Measurements from ENCODE around the gene CAMK2N2.

CAMK2N2 gene

DNA sequence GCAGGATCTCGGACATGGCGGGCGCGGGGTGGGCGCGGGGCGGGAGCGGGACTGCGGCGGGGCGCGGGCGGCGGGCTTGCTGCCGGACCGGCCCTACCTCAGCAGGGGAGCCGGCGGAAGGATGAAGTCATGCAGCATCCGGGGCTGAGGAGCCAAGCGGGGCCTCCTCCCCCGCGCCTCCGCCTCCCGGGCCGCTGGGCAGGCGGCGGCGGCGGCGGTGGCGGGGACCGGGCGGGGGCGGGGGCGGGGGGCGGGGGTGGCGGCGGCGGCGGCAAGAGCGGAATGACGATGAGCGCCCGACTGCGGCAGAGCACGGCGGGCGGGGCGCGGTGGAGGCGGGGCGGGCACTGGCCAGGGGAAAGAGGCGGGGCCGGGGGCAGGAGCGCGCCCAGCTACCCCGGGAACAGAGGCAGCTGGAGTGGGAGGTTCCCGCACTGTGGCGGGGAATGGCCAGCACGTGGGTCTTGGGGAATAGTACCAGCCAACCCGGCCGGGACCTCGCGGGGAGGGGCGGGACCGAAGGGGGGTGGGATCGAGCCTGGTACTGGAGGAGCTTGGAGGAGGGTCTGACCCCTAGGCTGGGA is at the start of gene CAMK2N2:
Gene CAMK2N2 (minus strand): TSS at position 284 of the 584 bp plus-strand sequence. CDS start 268 bp downstream, at position 16.
- peak; percentile 28 for DNase-seq (ENCODE audit: low read depth)

DNA sequence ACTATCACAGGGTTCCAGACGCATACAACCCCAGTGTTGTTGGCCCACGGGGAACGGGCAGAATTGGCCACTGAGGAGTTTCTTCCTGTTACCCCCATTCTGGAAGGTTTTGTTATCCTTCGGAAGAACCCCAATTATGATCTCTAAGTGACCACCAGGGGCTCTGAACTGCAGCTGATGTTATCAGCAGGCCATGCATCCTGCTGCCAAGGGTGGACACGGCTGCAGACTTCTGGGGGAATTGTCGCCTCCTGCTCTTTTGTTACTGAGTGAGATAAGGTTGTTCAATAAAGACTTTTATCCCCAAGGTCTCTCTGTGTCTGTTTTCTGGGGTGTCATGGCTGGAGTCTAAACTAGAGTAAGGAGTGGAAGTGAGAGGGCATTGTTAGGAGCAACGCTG is 47.4 kb upstream of the CAMK2N2 start:
- no peak for DNase-seq (ENCODE audit: low read depth)

DNA sequence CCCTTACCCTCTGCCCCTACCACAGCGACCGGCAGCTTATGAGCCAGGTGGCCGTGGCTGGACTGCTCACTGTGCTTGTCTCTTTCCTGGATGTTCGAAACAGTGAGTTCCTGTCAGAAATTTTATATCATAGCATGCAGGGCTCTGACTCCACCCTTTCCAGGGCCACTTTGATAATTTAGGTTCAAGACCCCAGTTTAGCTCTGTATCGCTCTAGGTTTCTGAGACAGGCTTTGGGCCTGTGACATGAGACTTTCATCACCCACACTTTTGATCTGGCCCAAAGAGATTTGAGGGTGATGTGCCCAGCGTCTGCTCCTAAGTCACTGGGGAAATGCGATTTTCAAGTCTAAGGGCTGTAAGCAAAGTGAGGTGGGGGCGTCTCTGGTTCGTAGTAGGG is 46.6 kb upstream of the CAMK2N2 start:
- no peak for DNase-seq (ENCODE audit: low read depth)

- DNase-seq (ENCODE audit: low read depth), result no peak
These were observed 45.1 kb upstream of the CAMK2N2 start for GRCh38 chr3:184306341-184306972.

DNA sequence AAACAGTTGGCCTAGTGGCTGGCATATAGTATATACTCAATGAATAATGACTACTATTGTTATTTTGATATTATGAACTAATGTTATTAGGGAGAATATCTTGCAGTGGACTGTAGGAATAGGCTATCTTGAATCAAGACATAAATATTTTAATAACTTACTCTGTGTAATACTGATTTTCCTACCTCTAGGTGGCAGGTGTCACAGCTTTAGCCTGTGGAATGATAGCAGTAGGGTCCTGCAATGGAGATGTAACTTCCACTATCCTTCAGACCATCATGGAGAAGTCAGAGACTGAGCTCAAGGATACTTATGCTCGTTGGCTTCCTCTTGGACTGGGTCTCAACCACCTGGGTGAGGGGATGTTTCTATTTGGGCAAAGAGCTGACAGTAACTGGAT is 44.2 kb upstream of the CAMK2N2 start:
- DNase-seq (ENCODE audit: low read depth), result no peak

DNA sequence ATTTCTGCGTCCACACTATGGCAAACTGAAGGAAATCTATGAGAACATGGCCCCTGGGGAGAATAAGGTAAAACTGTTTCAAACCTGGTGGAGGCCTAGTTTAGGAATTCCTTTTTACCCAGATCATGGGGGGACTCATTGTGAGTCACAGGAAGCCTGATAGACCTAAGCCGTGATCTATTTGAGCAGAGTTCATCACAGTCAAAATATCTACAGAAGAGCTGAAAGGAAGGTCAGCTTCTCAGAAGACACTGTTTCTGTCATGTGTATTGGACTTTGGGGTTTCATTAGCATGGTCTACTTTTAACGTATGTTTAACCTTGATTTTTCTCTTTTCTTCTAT is 39.0 kb upstream of the CAMK2N2 start:
- no peak for DNase-seq (ENCODE audit: low read depth)

GRCh38 chr3:184299488-184300377 is 38.4 kb upstream of the CAMK2N2 start:
- DNase-seq (ENCODE audit: low read depth), result no peak

- DNase-seq (ENCODE audit: low read depth), result peak; percentile 97
These were observed 37.6 kb upstream of the CAMK2N2 start, which contains the start of gene PSMD2 for GRCh38 chr3:184298759-184299487. TSS of gene PSMD2 (plus strand) at chr3:184299241. CDS start at chr3:184299267, 26 bp downstream.

DNA sequence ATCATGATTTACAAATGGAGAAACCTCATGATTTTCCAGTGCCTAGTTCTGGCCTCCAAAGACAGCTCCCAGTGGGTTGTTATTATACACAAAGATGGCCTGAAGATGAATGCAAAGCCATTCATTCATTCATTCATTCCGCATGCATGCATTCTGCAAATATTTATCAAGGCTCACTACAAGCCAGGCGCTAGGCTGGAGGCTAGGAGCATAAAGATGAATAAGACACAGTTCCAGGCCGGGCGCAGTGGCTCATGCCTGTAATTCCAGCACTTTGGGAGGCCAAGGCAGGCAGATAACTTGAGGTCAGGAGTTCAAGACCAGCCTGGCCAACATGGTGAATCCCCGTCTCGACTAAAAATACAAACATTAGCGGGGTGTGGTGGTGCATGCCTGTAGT is 35.3 kb upstream of the CAMK2N2 start:
- DNase-seq (ENCODE audit: low read depth), result no peak

DNA sequence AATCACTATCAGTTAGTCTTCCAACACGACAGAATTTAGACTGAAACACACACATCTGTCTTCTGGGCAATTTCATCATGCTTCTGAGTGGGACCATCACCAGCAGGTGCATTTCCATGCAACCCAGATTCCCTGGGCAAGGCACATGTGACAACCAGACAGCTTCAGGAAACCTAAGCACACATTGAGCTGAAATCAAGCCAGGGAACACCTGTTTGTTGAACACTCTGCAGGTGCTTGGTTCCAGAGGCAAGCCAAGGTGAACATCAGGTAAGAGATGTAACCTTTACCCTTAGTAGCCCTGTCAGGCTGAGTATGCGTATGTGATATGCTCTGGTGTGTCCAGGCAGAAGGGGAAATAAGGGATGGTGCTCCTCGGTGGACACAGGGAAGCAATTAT is 34.4 kb upstream of the CAMK2N2 start:
- no peak for DNase-seq (ENCODE audit: low read depth)

GRCh38 chr3:184291738-184292445 is 30.5 kb upstream of the CAMK2N2 start:
- DNase-seq (ENCODE audit: low read depth), result no peak

- no peak for DNase-seq (ENCODE audit: low read depth)
These were observed 29.8 kb upstream of the CAMK2N2 start for GRCh38 chr3:184291044-184291737.

- DNase-seq (ENCODE audit: low read depth), result no peak
These were observed 29.0 kb upstream of the CAMK2N2 start for GRCh38 chr3:184290331-184290730.

- peak; percentile 60 for DNase-seq (ENCODE audit: low read depth)
These were observed 28.1 kb upstream of the CAMK2N2 start for GRCh38 chr3:184289426-184289938.

DNA sequence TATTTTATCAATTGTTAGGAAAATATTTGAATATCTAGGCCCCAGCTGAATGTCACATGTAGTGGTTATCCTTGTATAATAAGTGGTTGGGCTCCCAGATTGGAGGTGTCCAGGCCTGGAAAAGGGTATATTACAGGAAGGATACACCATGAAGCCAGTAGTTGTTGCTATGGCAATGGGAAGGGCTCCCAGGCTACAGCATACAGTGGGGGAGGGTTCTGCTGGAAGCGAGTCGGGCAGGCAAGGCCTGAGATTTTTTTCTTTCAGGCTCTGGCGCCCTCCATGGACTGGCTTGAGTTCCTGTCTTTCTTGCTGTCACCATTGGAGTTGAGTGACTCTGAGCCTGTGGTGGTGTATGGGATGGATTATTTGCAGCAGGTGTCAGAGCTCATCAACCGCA is 23.3 kb upstream of the CAMK2N2 start:
- no peak for DNase-seq (ENCODE audit: low read depth)

GRCh38 chr3:184283681-184284080 is 22.3 kb upstream of the CAMK2N2 start:
- DNase-seq (ENCODE audit: low read depth), result no peak

DNA sequence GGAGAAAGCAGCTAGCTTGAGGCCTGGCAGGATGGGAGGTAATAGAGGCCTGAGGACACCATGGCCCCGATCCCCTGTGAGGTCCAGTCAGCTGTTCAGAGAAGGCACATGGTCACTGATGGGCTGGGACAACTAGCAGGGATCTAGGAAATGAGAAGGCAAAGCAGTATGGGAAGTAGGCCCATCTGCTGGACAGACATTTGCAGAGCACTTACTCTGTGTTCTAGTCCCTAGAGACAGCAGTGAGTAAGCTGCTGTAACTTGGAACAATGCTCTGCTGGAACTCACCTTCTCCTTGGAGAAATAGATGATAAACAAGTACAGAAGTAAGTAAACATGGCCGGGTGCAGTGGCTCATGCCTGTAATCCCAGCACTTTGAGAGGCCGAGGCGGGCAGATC is 21.6 kb upstream of the CAMK2N2 start:
- no peak for DNase-seq (ENCODE audit: low read depth)

DNA sequence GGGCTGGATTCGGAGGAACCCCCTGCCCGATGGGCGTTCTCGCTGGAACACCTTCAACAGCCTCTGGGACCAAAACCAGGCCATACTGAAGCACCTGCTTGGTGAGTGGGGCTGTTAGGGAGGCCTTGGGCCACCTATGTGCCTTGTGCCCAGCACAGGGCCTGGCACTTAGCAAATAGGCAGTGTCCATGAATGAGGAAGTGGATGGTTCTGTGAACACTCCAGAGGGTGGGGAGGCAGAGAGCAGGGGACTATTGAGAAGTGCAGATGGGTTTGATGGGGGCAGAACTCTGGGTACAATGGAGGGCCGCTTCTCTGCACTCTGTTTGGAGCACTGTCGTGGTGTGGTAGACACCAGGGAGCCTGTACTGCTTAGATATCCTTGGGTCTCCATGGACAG is 16.0 kb upstream of the CAMK2N2 start:
- DNase-seq (ENCODE audit: low read depth), result no peak

DNA sequence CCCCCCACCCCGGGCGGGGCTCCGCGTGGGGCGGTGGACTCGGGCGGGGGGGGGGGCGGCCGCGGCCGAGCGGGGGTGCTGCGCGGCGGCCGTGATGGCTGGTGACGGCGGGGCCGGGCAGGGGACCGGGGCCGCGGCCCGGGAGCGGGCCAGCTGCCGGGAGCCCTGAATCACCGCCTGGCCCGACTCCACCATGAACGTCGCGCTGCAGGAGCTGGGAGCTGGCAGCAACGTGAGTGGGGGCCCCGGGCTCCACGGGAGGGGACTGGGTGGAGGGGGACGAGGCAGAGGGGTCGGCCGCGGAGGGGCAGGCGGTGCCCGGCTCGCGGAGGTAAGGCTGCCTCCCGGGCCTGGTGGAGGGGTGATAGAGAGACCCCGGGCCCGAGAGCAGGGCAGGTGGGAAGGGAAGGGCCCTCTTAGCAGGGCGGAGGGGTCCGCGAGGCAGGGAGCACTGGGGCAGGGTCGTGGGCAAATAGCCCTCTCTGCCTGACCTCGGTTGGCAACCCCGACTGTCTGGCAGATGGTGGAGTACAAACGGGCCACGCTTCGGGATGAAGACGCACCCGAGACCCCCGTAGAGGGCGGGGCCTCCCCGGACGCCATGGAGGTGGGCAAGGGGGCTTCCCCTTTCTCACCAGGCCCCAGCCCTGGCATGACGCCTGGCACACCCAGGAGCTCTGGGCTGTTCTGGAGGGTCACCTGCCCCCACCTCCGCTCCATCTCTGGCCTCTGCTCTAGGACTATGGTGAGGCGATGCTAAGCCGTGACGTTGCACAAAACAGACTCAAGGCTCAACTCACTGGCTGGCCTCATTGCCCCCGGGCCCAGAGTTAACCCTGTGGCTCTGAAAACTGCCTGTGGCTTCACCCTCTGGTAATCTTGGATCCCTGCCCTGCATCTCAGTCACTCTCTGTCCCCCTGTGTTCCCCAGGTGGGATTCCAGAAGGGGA is 14.9 kb upstream of the CAMK2N2 start, which contains the start of gene ECE2:
Gene ECE2 (plus strand): TSS at position 62 of the 950 bp plus-strand sequence. CDS start 132 bp downstream, at position 194.
- DNase-seq (ENCODE audit: low read depth), result no peak

DNA sequence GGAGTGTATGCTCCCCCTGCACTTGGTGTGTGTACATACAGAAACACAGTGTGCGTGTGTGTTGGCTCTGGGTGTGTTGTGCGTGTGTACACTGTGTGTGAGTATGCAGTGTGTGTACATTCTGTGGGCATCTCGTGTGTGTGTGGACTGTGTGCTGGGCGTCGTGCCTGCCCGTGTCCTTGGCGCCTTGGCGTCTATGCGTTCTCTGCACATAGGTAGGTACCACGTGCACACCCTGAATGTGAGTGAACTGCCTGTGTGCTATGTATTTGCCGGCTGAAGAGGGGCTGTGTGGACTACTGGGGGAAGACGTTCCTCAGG is 14.0 kb upstream of the CAMK2N2 start:
- no peak for DNase-seq (ENCODE audit: low read depth)

All from activated T-cell treated with anti-CD3 and anti-CD28 coated beads for 24 hours (primary cell).